GM04503 (cell line): ENCODE data around the gene FAM83E.
"Not testable (repeated sequence)": the region's sequence is repeated elsewhere in the genome, so short reads cannot be mapped to it uniquely, and the experiment has no call there.

ENCODE experiments used
- DNase-seq: peaks from one replicate; pipeline ENCODE4 v3.0.0-alpha.2; 2012; ENCODE audit warnings: low read depth

Gene FAM83E

DNA sequence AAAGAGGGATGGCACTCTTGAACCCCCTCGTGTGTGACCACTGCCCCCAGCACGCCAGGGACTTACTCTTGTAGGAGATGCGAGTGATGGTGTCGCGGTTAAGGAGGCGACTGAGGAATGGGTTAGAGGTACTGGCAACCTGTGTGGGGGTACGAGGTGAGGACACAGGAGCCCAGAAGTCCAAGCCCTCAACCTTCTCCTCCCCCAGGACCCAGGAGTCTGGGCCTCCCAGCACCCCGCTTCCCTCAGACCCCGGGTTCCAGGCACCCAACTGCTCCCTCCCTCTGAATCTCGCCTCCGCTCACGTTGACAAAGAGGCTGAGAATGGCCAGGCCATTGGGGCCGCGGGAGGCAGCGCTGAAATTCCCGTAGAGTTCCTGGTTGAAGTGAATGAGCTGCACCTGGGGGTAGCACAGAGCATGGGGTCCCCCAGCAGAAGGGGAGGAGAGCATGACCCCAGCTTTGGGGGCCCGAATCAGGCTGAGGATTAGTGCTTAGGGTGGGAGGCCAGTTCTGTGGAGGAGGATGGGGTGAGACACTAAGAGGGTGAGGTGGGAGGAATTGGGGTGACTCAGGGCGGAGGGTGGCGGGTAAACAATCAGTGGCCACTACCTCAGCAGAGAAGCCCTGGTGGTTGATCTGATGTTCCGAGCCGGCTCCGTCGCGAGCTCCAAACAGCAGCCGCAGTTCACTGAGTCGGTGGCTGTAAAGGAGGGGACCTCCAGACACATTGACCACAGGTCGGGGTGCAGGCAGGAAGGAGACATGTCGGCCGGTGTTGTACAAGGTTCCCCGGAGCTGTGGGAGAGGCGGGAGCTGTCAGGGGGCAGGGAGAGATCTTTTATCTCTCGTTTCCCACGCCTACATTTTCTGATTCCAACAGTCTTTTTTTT, 24.9 kb upstream of the FAM83E start:
- no peak for DNase-seq

- DNase-seq = no peak
Observed at GRCh38 chr19:48638831-48639381, 24.0 kb upstream of the FAM83E start.

- no peak for DNase-seq
Observed at GRCh38 chr19:48637948-48638830, 23.3 kb upstream of the FAM83E start.

DNA sequence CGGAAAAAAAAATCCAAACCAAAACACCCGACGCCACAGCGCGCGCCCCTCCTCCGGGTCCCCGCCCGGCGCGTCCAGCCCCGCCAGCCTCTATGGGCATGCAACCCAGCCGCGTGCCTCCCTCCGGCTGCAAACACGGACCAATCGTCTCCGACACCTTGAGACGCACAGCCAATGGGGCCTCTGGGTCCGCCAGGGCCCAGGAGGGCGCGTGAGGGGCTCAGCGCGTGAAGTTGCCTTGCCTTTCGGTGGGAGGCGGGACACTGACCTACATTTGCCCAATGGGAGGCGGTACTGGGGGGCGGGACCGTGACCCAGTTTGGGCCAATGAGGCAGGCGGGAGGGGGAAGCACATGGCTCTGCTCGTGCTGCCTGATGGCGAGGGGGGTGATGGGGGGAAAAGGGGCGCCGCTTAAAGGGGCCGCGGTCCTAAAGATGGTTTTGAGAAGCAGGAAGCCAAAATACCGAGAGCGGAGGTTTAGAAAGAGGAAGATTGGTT, 22.6 kb upstream of the FAM83E start:
- DNase-seq = peak; percentile 89

- DNase-seq = no peak
Observed at GRCh38 chr19:48636859-48637448, 22.1 kb upstream of the FAM83E start, which contains the start of gene DBP. TSS of gene DBP (minus strand) at chr19:48637379. CDS start at chr19:48636994, 385 bp downstream.

DNA sequence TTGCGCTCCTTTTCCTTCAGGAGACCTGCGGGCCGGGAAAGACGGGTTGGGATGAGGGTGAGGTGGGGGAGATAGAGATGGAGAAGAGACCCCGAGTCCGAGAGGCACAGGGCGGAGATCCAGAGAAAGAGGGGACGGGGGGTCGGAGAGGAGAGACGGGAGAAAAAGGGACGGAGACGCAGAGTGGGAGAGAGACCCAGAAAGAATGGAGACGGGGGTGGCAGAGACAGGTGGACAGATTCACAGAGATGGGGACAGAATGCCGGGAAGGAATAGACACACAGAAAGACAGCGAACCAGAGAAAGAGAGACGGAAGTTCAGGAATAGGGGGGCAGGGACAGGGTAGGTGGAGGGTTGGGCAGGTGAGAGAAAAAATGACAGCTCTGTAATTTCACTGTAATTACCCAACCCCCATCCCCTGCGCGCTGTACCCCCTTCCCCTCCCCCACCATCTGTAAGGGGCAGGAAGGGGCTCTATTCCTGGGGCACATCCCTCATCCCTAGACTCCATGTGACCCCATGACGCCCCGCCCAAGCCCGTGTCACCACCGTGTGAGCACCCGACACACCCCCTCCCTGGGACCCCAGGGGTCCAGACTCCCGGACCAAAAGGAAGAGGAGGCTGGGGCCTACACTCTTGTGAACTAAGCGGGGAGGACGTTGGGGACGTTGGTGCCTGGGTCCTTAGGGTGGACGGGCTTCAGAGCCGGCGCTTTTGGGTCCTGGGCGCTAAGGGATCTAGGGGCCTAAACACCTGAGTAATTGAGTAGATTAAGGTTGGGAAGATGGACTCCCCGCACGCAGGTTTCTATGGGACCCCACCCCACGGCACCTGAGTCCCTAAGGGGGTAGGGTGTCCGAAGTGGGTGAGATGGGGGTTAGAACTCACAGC, 21.3 kb upstream of the FAM83E start:
- no peak for DNase-seq

DNA sequence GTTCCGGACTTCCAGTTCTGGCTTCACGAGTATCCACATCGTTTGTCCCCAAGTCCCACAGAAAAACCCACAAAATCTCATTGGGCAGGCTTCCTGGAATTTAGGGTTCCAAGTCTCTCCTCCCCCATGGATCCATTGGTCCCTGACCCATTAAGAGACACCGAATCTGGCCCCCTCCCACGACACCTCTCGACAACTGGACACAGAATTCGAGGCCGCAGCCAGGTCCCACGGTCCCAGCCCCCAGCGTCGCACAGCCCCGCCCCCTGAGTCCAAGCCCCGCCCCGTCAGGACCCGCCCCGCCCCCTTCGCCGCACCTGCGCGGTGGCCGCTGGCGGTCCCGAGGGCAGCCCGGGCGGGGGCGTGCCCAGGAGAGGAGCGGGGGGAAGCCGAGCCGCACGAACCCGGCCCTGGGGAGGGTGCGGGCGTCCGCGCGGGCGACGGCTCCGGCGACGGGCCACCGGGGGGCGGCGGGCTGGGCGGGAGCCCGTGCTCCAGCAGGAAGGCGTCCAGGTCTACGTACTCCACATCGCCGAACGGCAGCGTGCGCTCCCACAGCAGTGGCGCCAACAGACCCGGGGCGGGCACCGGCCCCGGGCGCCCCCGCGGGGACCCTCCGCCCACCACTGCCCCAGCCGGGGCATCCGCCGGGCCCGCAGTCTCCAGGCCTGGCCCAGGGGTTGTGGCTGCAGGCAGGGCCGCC, 20.5 kb upstream of the FAM83E start:
- DNase-seq = no peak

DNA sequence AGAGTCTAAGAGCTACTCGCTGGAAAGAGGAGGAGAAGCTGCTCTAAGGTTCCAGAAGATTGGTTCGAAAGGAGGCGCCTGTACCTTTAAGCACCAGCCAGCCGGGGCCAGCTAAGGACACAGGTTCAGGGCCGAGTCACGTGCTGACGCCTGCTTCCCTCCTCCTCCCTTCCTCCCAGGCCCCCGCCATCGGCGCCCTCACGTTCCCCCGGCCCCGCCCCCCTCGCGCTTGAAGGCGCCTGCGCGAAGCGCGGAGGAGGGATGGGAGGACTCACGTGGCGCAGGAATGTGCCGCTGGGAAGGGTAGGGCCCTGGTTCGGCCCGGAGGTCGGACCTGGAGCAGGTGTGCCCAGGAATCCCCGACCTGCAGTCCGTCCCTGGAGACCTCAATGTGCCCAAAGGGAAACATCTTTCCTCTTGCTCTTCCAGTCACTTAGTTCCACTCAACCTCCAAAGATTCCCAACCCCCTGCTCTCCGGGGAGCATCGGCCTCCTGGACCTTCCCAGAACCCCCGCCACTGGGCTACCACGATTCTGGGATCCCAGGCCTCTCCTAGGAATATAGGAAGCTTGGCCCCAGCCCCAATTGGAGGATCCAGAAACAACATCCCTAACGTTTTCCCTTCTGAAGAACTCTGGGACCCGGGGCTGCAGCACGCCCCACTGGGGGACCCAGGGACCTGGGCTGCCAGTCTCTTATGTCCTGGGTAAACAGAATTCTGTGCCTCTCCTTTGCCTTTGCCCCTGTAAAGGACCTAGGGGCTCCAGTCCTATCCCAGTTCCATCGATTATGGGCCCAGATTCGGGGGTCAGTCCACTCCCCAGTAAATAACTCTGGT, 19.8 kb upstream of the FAM83E start:
- no peak for DNase-seq

DNA sequence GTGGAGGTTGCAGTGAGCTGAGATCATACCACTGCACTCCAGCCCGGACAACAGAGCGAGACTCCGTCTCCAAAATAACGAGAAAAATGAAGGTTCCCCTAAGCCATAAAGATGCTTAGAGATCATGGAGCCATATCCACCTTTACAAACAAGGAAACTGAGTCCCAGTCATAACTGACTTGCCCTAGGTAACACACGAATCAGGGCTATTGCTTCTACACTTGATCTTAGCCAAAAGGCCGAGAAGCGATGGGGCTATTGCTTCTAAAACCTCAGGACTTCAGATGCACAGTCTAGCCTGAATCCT, 19.1 kb upstream of the FAM83E start:
- DNase-seq = no peak

DNA sequence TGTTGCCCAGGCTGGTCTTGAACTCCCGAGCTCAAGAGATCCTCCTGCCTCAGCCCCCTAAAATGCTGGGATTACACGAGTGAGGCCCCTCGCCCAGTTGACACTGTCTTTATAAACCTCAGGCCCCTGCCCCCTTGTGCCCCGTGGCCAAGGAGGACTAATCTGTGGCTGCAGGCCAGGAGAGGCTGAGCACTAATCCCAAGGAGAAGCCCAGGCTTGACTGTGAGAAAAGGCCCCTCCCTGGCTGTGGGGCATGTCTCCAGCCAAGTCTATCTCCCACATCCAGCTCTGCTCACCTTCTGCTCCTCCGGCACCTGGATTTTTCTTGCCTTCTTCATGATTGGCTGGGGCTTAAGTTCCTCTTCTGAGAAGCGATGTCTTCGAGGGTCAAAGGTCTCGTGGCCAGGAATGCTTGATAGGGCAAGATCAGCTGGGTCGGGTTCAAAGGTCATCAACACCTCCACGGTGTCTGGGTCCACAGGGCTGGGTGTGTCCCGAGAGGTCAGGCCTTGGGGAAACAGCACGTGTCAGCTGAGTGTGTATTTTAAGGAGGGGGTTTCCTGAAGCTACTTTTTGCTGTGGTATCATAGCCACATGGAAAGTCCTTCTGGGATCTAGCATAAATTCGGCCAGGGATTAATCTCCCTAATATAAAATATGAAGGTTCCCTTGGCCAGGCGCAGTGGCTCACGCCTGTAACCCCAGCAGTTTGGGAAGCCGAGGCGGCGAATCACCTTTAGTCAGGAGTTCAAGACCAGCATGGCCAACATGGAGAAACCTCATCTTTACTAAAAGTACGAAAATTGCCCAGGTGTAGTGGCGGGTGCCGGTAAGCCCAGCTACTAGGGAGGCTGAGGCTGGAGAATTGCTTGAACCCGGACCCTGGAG, 18.5 kb upstream of the FAM83E start:
- no peak for DNase-seq

- DNase-seq = no peak
Observed at GRCh38 chr19:48632692-48633147, 17.8 kb upstream of the FAM83E start.

DNA sequence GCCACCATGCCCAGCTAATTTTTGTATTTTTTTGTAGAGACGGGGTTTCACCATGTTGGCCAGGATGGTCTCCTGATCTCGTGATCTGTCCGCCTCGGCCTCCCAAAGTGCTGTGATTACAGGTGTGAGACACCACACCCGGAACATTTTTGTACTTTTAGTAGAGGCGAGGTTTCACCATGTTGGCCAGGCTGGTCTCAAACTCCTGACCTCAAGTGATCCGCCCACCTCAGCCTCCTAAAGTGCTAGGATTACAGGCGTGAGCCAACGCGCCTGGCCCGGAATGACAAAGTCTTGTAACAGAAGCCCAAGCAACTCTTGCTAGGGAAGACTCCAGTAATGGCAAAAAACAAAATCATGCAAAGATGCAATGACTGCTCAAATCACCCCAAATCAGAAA, 17.4 kb upstream of the FAM83E start:
- not testable (repeated sequence) for DNase-seq

DNA sequence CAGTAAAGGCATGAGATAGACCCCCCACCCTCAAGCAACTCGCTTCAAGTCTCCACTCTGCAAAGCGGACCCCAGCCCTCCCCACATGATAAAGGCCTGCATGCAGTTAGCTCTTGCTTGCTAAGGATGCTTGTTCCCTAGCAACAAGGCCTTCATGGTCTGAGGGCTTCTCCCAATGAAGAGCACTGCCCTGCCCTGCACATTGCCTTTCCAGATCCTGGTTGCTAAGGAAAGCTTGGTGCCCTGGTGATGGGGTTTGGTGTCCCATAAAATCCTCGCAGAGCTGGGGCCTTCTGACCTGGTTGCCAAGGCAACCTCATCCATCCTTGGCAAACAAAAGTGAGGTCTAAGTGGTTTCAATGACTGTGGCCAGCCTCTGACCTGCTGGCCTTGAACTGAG, 16.3 kb upstream of the FAM83E start:
- no peak for DNase-seq

- DNase-seq = no peak
Observed at GRCh38 chr19:48630296-48631063, 15.6 kb upstream of the FAM83E start.

DNA sequence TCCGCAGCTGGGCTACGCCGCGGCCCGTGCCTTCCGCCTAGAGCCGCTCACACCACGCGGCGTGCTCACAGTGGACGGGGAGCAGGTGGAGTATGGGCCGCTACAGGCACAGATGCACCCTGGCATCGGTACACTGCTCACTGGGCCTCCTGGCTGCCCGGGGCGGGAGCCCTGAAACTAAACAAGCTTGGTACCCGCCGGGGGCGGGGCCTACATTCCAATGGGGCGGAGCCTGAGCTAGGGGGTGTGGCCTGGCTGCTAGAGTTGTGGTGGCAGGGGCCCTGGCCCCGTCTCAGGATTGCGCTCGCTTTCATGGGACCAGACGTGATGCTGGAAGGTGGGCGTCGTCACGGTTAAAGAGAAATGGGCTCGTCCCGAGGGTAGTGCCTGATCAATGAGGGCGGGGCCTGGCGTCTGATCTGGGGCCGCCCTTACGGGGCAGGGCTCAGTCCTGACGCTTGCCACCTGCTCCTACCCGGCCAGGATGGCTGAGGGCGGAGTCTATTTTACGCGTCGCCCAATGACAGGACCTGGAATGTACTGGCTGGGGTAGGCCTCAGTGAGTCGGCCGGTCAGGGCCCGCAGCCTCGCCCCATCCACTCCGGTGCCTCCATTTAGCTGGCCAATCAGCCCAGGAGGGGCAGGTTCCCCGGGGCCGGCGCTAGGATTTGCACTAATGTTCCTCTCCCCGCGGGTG, 14.9 kb upstream of the FAM83E start:
- DNase-seq = no peak

GRCh38 chr19:48629297-48629598, 14.4 kb upstream of the FAM83E start:
- DNase-seq = no peak
